Esophagus squamous epithelium (tissue), 5 donors: ENCODE measurements around the gene GFOD2. TPM values are rescaled to one million over a fixed set of nuclear protein-coding genes. Genes with fewer than 3 reads are reported as not detected.

Experiments used
- DNase-seq: peaks from one replicate; lab custom pipeline; 2025; lab: John Stamatoyannopoulos, UW
- H3K27ac ChIP-seq, 4 donors: fragments of 200-600 bp; sonication (generic); one replicate each; pipeline ENCODE4 v1.5.1; 2016 to 2019; ENCODE audit warnings: mild to moderate bottlenecking in 1 of 4
- H3K27me3 ChIP-seq, 4 donors: fragments of 200-600 bp; sonication (generic); 1 replicate in 3 of 4; 2 replicates in 1 of 4; pipeline versions ENCODE4 v1.5.1 to v1.6.0; 2017 to 2021; ENCODE audit warnings: antibody characterized with exemption in 1 of 4
- H3K36me3 ChIP-seq, 3 donors: fragments of 200-600 bp; sonication (generic); one replicate each; pipeline ENCODE4 v1.5.1; 2016 to 2019
- H3K4me1 ChIP-seq, 3 donors: fragments of 200-600 bp; sonication (generic); one replicate each; pipeline ENCODE4 v1.5.1; 2017 to 2019
- H3K4me3 ChIP-seq, 4 donors: fragments of 200-600 bp; sonication (generic); 1 replicate in 3 of 4; 2 replicates in 1 of 4; pipeline ENCODE4 v1.5.1; 2016 to 2019; ENCODE audit warnings: mild to moderate bottlenecking in 2 of 4, moderate library complexity in 1 of 4
- H3K9me3 ChIP-seq, 3 donors: fragments of 200-600 bp; sonication (generic); one replicate each; pipeline ENCODE4 v1.5.1; 2016 to 2019
- CTCF ChIP-seq, 6 experiments: fragments of 450-650 bp in 4 of 6; fragments of 200-600 bp in 2 of 6; sonication (generic) in 2 of 6; IDR thresholded peaks; one replicate each; pipeline ENCODE4 v1.5.1; 2016 to 2019; ENCODE audit warnings: antibody characterized with exemption in 6 of 6, mild to moderate bottlenecking in 4 of 6, moderate library complexity in 4 of 6
- POLR2A ChIP-seq, 4 donors: fragments of 450-650 bp; IDR thresholded peaks; one replicate each; pipeline ENCODE4 v1.6.1; 2017; ENCODE audit warnings: antibody characterized with exemption in 4 of 4, mild to moderate bottlenecking in 4 of 4, moderate library complexity in 3 of 4
- WGBS, 2 donors: methylation state at CpG; one replicate each; pipeline ENCODE4 v1.1.5; 2018; 5-methylcytosine and 5-hydroxymethylcytosine counted together
- intact Hi-C: fragments of 100-400 bp; cut with DNase I; formaldehyde crosslinking; loops from one replicate; pipeline ENCODE4 v1.15.0; 2022
- total RNA-seq, 4 donors: library from RNA; depleted of rRNA; stranded (reverse); fragments of >200 nt; gene quantifications; one replicate each; pipeline ENCODE4 v1.1.0, GENCODE V29; 2016
- donor health status: DM: yes; HTN: yes; CAD: no.

Gene GFOD2
- total RNA-seq, 4 donors from 2014 or later = 26.1 to 63.3 (median 37.3) TPM

- H3K27ac ChIP-seq = peak overlapping the region; percentile 56 to 68 (median 64)
- WGBS, 2 donors = 85% methylated on average over 3 of the region's 3 CpGs; no CpG with 5 or more reads in 1 of the 2 donors
- no peaks in the 10 kb centered on the region for H3K9me3 ChIP-seq
- no peak overlapping the region for H3K4me3 ChIP-seq
- DNase-seq = no peak
- no peaks in the 10 kb centered on the region for H3K27me3 ChIP-seq
- TF ChIP-seq CTCF (IDR thresholded peaks at IDR 0.05) (no peak), POLR2A (IDR thresholded peaks at IDR 0.05) (no peak)
- H3K36me3 ChIP-seq = peaks cover 0 to 29% (median 2%) of the 10 kb centered on the region in 3 donors
- intact Hi-C loops = no loop called here
- H3K4me1 ChIP-seq = peaks cover 0 to 13% (median 9%) of the 10 kb centered on the region in 3 donors
Observed at GRCh38 chr16:67749436-67750078, 30.4 kb upstream of the GFOD2 start.

GRCh38 chr16:67748834-67749233 is 29.7 kb upstream of the GFOD2 start:
- intact Hi-C loops = no loop called here
- peak overlapping the region; percentile 56 to 68 (median 64) for H3K27ac ChIP-seq
- no peak for DNase-seq

GRCh38 chr16:67746846-67747245 is 27.7 kb upstream of the GFOD2 start:
- no peak overlapping the region for H3K4me3 ChIP-seq
- H3K27me3 ChIP-seq = no peaks in the 10 kb centered on the region
- H3K27ac ChIP-seq = no peak overlapping the region
- TF ChIP-seq CTCF (IDR thresholded peaks at IDR 0.05) (no peak), POLR2A (IDR thresholded peaks at IDR 0.05) (no peak)
- H3K36me3 ChIP-seq = peaks cover 18 to 35% (median 20%) of the 10 kb centered on the region in 3 donors
- no peak for DNase-seq
- intact Hi-C loops = no loop called here
- H3K4me1 ChIP-seq = peaks cover 0 to 13% (median 9%) of the 10 kb centered on the region in 3 donors
- no peaks in the 10 kb centered on the region for H3K9me3 ChIP-seq

More at GRCh38 chr16:67748834-67749233, 29.7 kb upstream of the GFOD2 start:
- H3K36me3 ChIP-seq = peaks cover 6 to 29% (median 10%) of the 10 kb centered on the region in 3 donors
- whole genome bisulfite sequencing, 2 donors = 27 to 68% methylated on average over 3 of the region's 3 CpGs
- no peaks in the 10 kb centered on the region for H3K27me3 ChIP-seq
- H3K4me3 ChIP-seq = no peak overlapping the region
- TF ChIP-seq POLR2A (IDR thresholded peaks at IDR 0.05) (no peak), CTCF (IDR thresholded peaks at IDR 0.05) (no peak)
- no peaks in the 10 kb centered on the region for H3K9me3 ChIP-seq
- peaks cover 0 to 13% (median 9%) of the 10 kb centered on the region in 3 donors for H3K4me1 ChIP-seq

- TF ChIP-seq POLR2A (IDR thresholded peaks at IDR 0.05) (no peak), CTCF (IDR thresholded peaks at IDR 0.05) (no peak)
- H3K9me3 ChIP-seq = no peaks in the 10 kb centered on the region
- no peak overlapping the region for H3K27ac ChIP-seq
- H3K4me3 ChIP-seq = no peak overlapping the region
- no peaks in the 10 kb centered on the region for H3K4me1 ChIP-seq
- DNase-seq = no peak
- intact Hi-C loops = no loop called here
- peaks cover 18 to 86% (median 20%) of the 10 kb centered on the region in 3 donors for H3K36me3 ChIP-seq
- H3K27me3 ChIP-seq = no peaks in the 10 kb centered on the region
- WGBS, 2 donors = 84 to 86% methylated on average over 4 of the region's 4 CpGs
Observed at GRCh38 chr16:67741118-67741517, 22.0 kb upstream of the GFOD2 start.

- H3K27me3 ChIP-seq = no peaks in the 10 kb centered on the region
- H3K36me3 ChIP-seq = peaks cover 18 to 94% (median 20%) of the 10 kb centered on the region in 3 donors
- H3K27ac ChIP-seq = no peak overlapping the region
- TF ChIP-seq CTCF (IDR thresholded peaks at IDR 0.05) = no peak
- no peak for TF ChIP-seq POLR2A (IDR thresholded peaks at IDR 0.05)
- H3K4me3 ChIP-seq = no peak overlapping the region
- 85% methylated on average over 2 to 3 of the region's 3 CpGs for WGBS, 2 donors
- H3K4me1 ChIP-seq = no peaks in the 10 kb centered on the region
- no peak for DNase-seq
- intact Hi-C loops = no loop called here
- H3K9me3 ChIP-seq = no peaks in the 10 kb centered on the region
Observed at GRCh38 chr16:67740391-67740790, 21.3 kb upstream of the GFOD2 start.
